HepG2 (cell line): ENCODE measurements around the gene ZNF483. TPM values are rescaled to one million over a fixed set of nuclear protein-coding genes. Genes with fewer than 3 reads are reported as not detected.
A peak's percentile ranks its signal among the peaks of the same experiment; 100 is the strongest.

ENCODE experiments used
- ELF4 ChIP-seq: sonication (generic); formaldehyde crosslinking; IDR thresholded peaks from 2 replicates; pipeline ENCODE4 v1.5.0; 2020; ENCODE audit warnings: missing genetic modification reagents, mild to moderate bottlenecking, moderate library complexity, borderline replicate concordance
- FOSL2 ChIP-seq: sonication (generic); formaldehyde crosslinking; IDR thresholded peaks from 2 replicates; pipeline ENCODE4 v1.4.0; 2020; ENCODE audit warnings: missing genetic modification reagents
- GABPB1 ChIP-seq: IDR thresholded peaks from 2 replicates; pipeline ENCODE4 v1.6.1; 2016; ENCODE audit warnings: mild to moderate bottlenecking, missing genetic modification reagents, moderate library complexity, missing compliant biosample characterization
- NFRKB ChIP-seq: fragments of 450-650 bp; IDR thresholded peaks from 2 replicates; pipeline ENCODE4 v1.6.1; 2017
- PCBP1 ChIP-seq: fragments of 200-400 bp; formaldehyde crosslinking; IDR thresholded peaks from 2 replicates; pipeline ENCODE4 v1.6.1; 2017; ENCODE audit warnings: mild to moderate bottlenecking, low read depth, low read length, borderline replicate concordance
- PRMT3 ChIP-seq: sonication (generic); formaldehyde crosslinking; IDR thresholded peaks from 2 replicates; pipeline ENCODE4 v1.8.1; 2022; ENCODE audit warnings: low read depth, mild to moderate bottlenecking, moderate library complexity, missing genetic modification reagents, borderline replicate concordance
- SRSF4 ChIP-seq: fragments of 200-400 bp; formaldehyde crosslinking; IDR thresholded peaks from one replicate; pipeline ENCODE4 v1.6.1; 2018; ENCODE audit warnings: mild to moderate bottlenecking, low read depth, low read length, moderate library complexity; ENCODE audit not compliant: poor library complexity, severe bottlenecking
- YEATS2 ChIP-seq: sonication (generic); formaldehyde crosslinking; IDR thresholded peaks from 2 replicates; pipeline ENCODE4 v1.4.0; 2020; ENCODE audit warnings: missing genetic modification reagents, borderline replicate concordance
- ZNF143 ChIP-seq: sonication (generic); formaldehyde crosslinking; IDR thresholded peaks from 2 replicates; pipeline ENCODE4 v1.4.0; 2020; ENCODE audit warnings: missing genetic modification reagents
- ZNF256 ChIP-seq: sonication (generic); formaldehyde crosslinking; conservative IDR thresholded peaks from 2 replicates; pipeline ENCODE4 v1.4.0; 2020; ENCODE audit warnings: missing genetic modification reagents
- ZNF331 ChIP-seq: sonication (generic); formaldehyde crosslinking; IDR thresholded peaks from 2 replicates; pipeline ENCODE4 v1.4.0; 2020; ENCODE audit warnings: missing genetic modification reagents
- ZNF567 ChIP-seq: sonication (generic); formaldehyde crosslinking; IDR thresholded peaks from 2 replicates; pipeline ENCODE4 v1.8.1; 2023; ENCODE audit warnings: mild to moderate bottlenecking, missing genetic modification reagents, borderline replicate concordance
- ZNF605 ChIP-seq: sonication (generic); formaldehyde crosslinking; IDR thresholded peaks from 2 replicates; pipeline ENCODE4 v1.8.0; 2022; ENCODE audit warnings: mild to moderate bottlenecking, missing genetic modification reagents
- ZNF776 ChIP-seq: sonication (generic); formaldehyde crosslinking; IDR thresholded peaks from 2 replicates; pipeline ENCODE4 v1.4.0; 2020; ENCODE audit warnings: mild to moderate bottlenecking, missing genetic modification reagents
- polyA plus RNA-seq, 8 experiments: library from polyadenylated mRNA; depleted of rRNA in 3 of 8; stranded (reverse) in 7 of 8; unstranded in 1 of 8; fragments of >200 nt; fragmentation: Illumina TruSeq in 4 of 8; extraction: Trizol in 4 of 8; gene quantifications; 2 replicates each; pipeline versions ENCODE4 v1.2.1 to v1.2.3, GENCODE V29; 2011 to 2016; ENCODE audit warnings: low read depth in 4 of 8, missing spikeins in 1 of 8, mixed read lengths in 1 of 8; ENCODE audit not compliant: insufficient read depth in 1 of 8
- total RNA-seq, 5 experiments: library from RNA; depleted of rRNA; stranded (reverse); fragments of >200 nt; fragmentation: Illumina TruSeq; extraction: Trizol; gene quantifications; 2 replicates each; pipeline ENCODE4 v1.2.3, GENCODE V29; 2016; ENCODE audit warnings: low read depth in 1 of 5
- TF ChIP-seq, protein P1 (sequence below): IDR thresholded peaks from 2 replicates; pipeline ENCODE4 v1.6.1; 2018; ENCODE audit warnings: missing genetic modification reagents
- TF ChIP-seq, protein P2 (sequence below): sonication (generic); formaldehyde crosslinking; IDR thresholded peaks from 2 replicates; pipeline ENCODE4 v1.4.0; 2020; ENCODE audit warnings: missing genetic modification reagents; ENCODE audit errors: not compliant biosample characterization
- TF ChIP-seq, protein P3 (sequence below): sonication (generic); formaldehyde crosslinking; IDR thresholded peaks from 2 replicates; pipeline ENCODE4 v1.5.0; 2020; ENCODE audit warnings: mild to moderate bottlenecking, missing genetic modification reagents
- TF ChIP-seq, protein P4 (sequence below): sonication (generic); formaldehyde crosslinking; conservative IDR thresholded peaks from 2 replicates; pipeline ENCODE4 v1.8.0; 2022; ENCODE audit warnings: missing genetic modification reagents
- TF ChIP-seq, protein P5 (sequence below): sonication (generic); formaldehyde crosslinking; IDR thresholded peaks from 2 replicates; pipeline ENCODE4 v1.8.1; 2022; ENCODE audit warnings: mild to moderate bottlenecking, missing genetic modification reagents
- TF ChIP-seq, protein P6 (sequence below): IDR thresholded peaks from 2 replicates; pipeline ENCODE4 v1.6.1; 2016; ENCODE audit warnings: missing biosample characterization, missing genetic modification reagents, low read depth

ZNF483 gene
- total and polyA plus RNA-seq, 2 of the 13 experiments (the other 11 are each of a cell fraction or from before 2014, with no cell fraction given) = 2.0 to 9.5 TPM

DNA sequence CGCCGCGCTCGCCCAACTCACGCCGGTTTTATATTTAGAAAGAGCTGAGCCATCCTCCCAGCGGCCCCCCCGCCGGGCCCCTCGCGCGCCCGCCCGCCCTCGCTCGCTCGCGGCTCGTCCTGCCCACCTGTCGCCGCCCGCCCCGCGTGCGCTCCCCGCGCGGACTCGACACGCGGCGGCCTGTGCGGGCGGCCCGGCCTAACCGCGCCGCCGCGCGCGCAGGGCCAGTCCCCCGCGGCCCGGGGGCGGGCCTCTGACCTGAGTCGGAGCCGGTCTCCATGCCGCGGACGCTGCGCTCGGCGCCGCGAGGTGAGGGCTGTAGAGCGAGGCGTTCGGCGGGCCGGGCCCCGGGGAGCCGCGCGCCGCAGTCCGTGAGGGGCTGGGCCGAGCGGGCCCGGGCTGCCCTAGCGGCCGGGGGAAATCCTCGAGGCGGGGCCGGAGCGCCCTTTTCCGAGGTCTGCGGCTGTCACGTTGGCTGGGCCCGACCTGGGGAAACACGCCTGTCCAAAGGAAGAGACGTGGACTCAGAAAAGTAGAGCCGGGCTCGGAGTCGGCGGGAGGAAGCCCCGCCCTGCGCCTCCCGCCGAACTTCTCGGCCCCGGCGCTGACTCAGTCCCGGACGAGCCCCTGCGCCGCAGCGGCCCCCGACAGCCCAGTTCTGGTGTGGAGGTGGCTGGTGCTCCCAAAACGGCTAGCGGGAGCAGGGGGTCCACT, 41.0 kb upstream of the ZNF483 start, which contains the start of gene ECPAS (continued):
- TF ChIP-seq, protein P1, sequence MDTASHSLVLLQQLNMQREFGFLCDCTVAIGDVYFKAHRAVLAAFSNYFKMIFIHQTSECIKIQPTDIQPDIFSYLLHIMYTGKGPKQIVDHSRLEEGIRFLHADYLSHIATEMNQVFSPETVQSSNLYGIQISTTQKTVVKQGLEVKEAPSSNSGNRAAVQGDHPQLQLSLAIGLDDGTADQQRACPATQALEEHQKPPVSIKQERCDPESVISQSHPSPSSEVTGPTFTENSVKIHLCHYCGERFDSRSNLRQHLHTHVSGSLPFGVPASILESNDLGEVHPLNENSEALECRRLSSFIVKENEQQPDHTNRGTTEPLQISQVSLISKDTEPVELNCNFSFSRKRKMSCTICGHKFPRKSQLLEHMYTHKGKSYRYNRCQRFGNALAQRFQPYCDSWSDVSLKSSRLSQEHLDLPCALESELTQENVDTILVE (CRISPR knock-in tag) = 0 out of 2 replicates have a peak, but pooled peaks have one; percentile 39
- TF ChIP-seq ELF4 (CRISPR knock-in tag) = no peak
- TF ChIP-seq, protein P2, sequence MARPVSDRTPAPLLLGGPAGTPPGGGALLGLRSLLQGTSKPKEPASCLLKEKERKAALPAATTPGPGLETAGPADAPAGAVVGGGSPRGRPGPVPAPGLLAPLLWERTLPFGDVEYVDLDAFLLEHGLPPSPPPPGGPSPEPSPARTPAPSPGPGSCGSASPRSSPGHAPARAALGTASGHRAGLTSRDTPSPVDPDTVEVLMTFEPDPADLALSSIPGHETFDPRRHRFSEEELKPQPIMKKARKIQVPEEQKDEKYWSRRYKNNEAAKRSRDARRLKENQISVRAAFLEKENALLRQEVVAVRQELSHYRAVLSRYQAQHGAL (CRISPR knock-in tag) = no peak
- no peak for TF ChIP-seq PCBP1
- peak; percentile 16; the same call in 1 of the 2 replicates for TF ChIP-seq ZNF143 (CRISPR knock-in tag)
- TF ChIP-seq PRMT3 = 0 out of 2 replicates have a peak, but pooled peaks have one; percentile 36
- TF ChIP-seq ZNF567 (CRISPR knock-in tag) = no peak
- no peak; the same call in 1 of the 2 replicates for TF ChIP-seq YEATS2 (CRISPR knock-in tag)
- no peak for TF ChIP-seq ZNF776 (CRISPR knock-in tag)
- TF ChIP-seq ZNF605 = 0 out of 2 replicates have a peak, but pooled peaks have one; percentile 32
- no peak for TF ChIP-seq NFRKB
- no peak for TF ChIP-seq SRSF4
- TF ChIP-seq GABPB1 (CRISPR knock-in tag) = peak; percentile 71; the same call in 1 of the 2 replicates
- TF ChIP-seq, protein P3, sequence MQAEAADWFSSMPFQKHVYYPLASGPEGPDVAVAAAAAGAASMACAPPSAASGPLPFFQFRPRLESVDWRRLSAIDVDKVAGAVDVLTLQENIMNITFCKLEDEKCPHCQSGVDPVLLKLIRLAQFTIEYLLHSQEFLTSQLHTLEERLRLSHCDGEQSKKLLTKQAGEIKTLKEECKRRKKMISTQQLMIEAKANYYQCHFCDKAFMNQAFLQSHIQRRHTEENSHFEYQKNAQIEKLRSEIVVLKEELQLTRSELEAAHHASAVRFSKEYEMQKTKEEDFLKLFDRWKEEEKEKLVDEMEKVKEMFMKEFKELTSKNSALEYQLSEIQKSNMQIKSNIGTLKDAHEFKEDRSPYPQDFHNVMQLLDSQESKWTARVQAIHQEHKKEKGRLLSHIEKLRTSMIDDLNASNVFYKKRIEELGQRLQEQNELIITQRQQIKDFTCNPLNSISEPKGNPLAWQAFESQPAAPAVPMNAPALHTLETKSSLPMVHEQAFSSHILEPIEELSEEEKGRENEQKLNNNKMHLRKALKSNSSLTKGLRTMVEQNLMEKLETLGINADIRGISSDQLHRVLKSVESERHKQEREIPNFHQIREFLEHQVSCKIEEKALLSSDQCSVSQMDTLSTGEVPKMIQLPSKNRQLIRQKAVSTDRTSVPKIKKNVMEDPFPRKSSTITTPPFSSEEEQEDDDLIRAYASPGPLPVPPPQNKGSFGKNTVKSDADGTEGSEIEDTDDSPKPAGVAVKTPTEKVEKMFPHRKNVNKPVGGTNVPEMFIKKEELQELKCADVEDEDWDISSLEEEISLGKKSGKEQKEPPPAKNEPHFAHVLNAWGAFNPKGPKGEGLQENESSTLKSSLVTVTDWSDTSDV = peak; percentile 83
- TF ChIP-seq, protein P4, sequence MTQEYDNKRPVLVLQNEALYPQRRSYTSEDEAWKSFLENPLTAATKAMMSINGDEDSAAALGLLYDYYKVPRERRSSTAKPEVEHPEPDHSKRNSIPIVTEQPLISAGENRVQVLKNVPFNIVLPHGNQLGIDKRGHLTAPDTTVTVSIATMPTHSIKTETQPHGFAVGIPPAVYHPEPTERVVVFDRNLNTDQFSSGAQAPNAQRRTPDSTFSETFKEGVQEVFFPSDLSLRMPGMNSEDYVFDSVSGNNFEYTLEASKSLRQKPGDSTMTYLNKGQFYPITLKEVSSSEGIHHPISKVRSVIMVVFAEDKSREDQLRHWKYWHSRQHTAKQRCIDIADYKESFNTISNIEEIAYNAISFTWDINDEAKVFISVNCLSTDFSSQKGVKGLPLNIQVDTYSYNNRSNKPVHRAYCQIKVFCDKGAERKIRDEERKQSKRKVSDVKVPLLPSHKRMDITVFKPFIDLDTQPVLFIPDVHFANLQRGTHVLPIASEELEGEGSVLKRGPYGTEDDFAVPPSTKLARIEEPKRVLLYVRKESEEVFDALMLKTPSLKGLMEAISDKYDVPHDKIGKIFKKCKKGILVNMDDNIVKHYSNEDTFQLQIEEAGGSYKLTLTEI (CRISPR knock-in tag) = no peak
- TF ChIP-seq ZNF256 = peak; percentile 19; the same call in 1 of the 2 replicates
- peak; percentile 86 for TF ChIP-seq FOSL2 (CRISPR knock-in tag)
- TF ChIP-seq, protein P5, sequence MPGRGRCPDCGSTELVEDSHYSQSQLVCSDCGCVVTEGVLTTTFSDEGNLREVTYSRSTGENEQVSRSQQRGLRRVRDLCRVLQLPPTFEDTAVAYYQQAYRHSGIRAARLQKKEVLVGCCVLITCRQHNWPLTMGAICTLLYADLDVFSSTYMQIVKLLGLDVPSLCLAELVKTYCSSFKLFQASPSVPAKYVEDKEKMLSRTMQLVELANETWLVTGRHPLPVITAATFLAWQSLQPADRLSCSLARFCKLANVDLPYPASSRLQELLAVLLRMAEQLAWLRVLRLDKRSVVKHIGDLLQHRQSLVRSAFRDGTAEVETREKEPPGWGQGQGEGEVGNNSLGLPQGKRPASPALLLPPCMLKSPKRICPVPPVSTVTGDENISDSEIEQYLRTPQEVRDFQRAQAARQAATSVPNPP = peak; percentile 86
- TF ChIP-seq ZNF331 (CRISPR knock-in tag) = peak; percentile 38; the same call in 1 of the 2 replicates
- TF ChIP-seq, protein P6, sequence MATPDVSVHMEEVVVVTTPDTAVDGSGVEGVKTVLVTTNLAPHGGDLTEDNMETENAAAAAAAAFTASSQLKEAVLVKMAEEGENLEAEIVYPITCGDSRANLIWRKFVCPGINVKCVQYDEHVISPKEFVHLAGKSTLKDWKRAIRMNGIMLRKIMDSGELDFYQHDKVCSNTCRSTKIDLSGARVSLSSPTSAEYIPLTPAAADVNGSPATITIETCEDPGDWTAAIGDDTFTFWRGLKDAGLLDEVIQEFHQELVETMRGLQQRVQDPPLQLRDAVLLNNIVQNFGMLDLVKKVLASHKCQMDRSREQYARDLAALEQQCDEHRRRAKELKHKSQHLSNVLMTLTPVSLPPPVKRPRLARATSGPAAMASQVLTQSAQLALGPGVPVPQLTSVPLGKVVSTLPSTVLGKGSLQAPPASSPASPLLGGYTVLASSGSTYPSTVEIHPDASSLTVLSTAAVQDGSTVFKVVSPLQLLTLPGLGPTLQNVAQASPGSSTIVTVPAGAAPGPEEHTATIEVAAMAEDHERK (CRISPR knock-in tag) = no peak
